ENCODE data around the gene HYAL4. TPM values are rescaled to one million over a fixed set of nuclear protein-coding genes. Genes with fewer than 3 reads are reported as not detected.
A peak's percentile ranks its signal among the peaks of the same experiment; 100 is the strongest.

The HYAL4 gene
- polyA plus RNA-seq, 1 of the 3 experiments (the other 2 are of a cell fraction) = not detected

GRCh38 chr7:123871998-123872867, 27.3 kb downstream of the HYAL4 start:
- Histone ChIP-seq H3K4me2 (no peak overlapping the region), H3K9me3 (no peaks in the 10 kb centered on the region), H3K4me1 (ENCODE audit: control insufficient read depth in 1 of 2, insufficient read depth in 2 of 2, low read depth in 1 of 2, low read length in 1 of 2) (peaks cover 0 to 14% of the 10 kb centered on the region in 2 experiments; a peak in 2 of 4 replicates), H3K9me2 (no peaks in the 10 kb centered on the region), H3K9ac (no peak overlapping the region), H3K27me3 (ENCODE audit: insufficient read depth) (no peaks in the 10 kb centered on the region; the same call in 1 of the 2 replicates), H4K20me1 (ENCODE audit: insufficient read depth) (no peaks in the 10 kb centered on the region), H3K27ac (ENCODE audit: low read depth in 2 of 2, low read length in 1 of 2) (no peak overlapping the region), H3K79me2 (ENCODE audit: insufficient read depth) (no peaks in the 10 kb centered on the region), H3K4me3 (ENCODE audit: low read depth in 2 of 2, low read length in 1 of 2) (no peak overlapping the region), H3F3A (replicated peaks; ENCODE audit: insufficient read depth) (no peaks in the 10 kb centered on the region), H3K36me3 (replicated peaks in 1 of 2; ENCODE audit: control insufficient read depth in 1 of 2, insufficient read depth in 2 of 2, low read length in 1 of 2) (no peaks in the 10 kb centered on the region), H2AFZ (ENCODE audit: low read depth) (no peak overlapping the region)
- TF ChIP-seq RAD21 (IDR thresholded peaks at IDR 0.05; ENCODE audit: low read length) (peak; percentile 93), MEF2A (IDR thresholded peaks at IDR 0.05; ENCODE audit: borderline replicate concordance, low read depth) (no peak), TCF12 (IDR thresholded peaks at IDR 0.05) (no peak), SMC3 (IDR thresholded peaks at IDR 0.05; ENCODE audit: low read depth, low read length) (peak; percentile 78), SIN3A (IDR thresholded peaks at IDR 0.05; ENCODE audit: borderline replicate concordance, low read depth, low read length) (no peak), CHD2 (IDR thresholded peaks at IDR 0.05; ENCODE audit: low read length, partially characterized antibody) (peak; percentile 11), EZH2phosphoT487 (IDR thresholded peaks at IDR 0.05; ENCODE audit: borderline replicate concordance, low read depth) (no peak), GATA2 (CRISPR knock-in tag; IDR thresholded peaks at IDR 0.05) (peak; percentile 52; the same call in 1 of the 2 replicates), CTCF (IDR thresholded peaks at IDR 0.05) (peak; percentile 58), MXI1 (IDR thresholded peaks at IDR 0.05; ENCODE audit: low read depth, low read length) (peak; percentile 45; the same call in 1 of the 2 replicates), USF1 (IDR thresholded peaks at IDR 0.05; ENCODE audit: borderline replicate concordance, low read depth) (no peak)
- peak; percentile 61 for DNase-seq
- WGBS (ENCODE audit: low lambda C conversion rate) = 21% methylated on average over 7 of the region's 7 CpGs
- POLR2A ChIA-PET = no interaction called here
- CTCF ChIA-PET = interaction anchor here (0.6 to 7.5 kb wide), 53 partner anchors 8 to 1043 kb away, joined by 3 to 127 read pairs (median 4); partner anchors contain the start of genes NDUFA5 and WASL

DNA sequence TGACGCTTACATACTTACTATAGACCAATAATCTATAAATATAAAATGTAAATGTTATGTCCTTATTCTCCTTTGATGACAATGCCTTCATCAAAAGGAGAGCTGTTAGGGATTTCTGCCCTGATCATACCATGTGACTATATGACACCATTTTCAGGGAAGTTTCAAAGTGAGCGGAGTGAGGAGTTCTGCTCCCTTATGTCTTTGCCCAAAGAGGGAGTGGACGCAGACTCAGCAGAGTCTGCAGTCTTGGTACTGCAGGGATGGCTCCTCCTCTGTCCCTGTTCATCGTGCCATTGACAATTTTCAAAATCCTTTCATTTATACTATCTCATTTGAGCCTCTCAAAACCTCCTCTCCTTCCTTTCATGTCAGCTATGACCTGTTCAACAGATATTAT, 27.9 kb downstream of the HYAL4 start:
- POLR2A ChIA-PET = no interaction called here
- DNase-seq = no peak
- Histone ChIP-seq H3K9ac (no peak overlapping the region), H3K4me2 (no peak overlapping the region), H3K36me3 (replicated peaks in 1 of 2; ENCODE audit: control insufficient read depth in 1 of 2, insufficient read depth in 2 of 2, low read length in 1 of 2) (no peaks in the 10 kb centered on the region), H3K27me3 (ENCODE audit: insufficient read depth) (no peaks in the 10 kb centered on the region; the same call in 1 of the 2 replicates), H3K4me1 (ENCODE audit: control insufficient read depth in 1 of 2, insufficient read depth in 2 of 2, low read depth in 1 of 2, low read length in 1 of 2) (peaks cover 0 to 18% of the 10 kb centered on the region in 2 experiments; a peak in 2 of 4 replicates), H3K9me2 (no peaks in the 10 kb centered on the region), H3K27ac (ENCODE audit: low read depth in 2 of 2, low read length in 1 of 2) (no peak overlapping the region), H3K4me3 (ENCODE audit: low read depth in 2 of 2, low read length in 1 of 2) (no peak overlapping the region), H3K9me3 (no peaks in the 10 kb centered on the region), H4K20me1 (ENCODE audit: insufficient read depth) (no peaks in the 10 kb centered on the region), H2AFZ (ENCODE audit: low read depth) (no peak overlapping the region), H3F3A (replicated peaks; ENCODE audit: insufficient read depth) (no peaks in the 10 kb centered on the region), H3K79me2 (ENCODE audit: insufficient read depth) (no peaks in the 10 kb centered on the region)
- CTCF ChIA-PET = interaction anchor here (0.9 to 7.5 kb wide), 35 partner anchors 9 to 1042 kb away, joined by 3 to 127 read pairs (median 5); partner anchors contain the start of gene NDUFA5
- TF ChIP-seq RCOR1 (IDR thresholded peaks at IDR 0.05; ENCODE audit: low read length) (no peak), USF1 (IDR thresholded peaks at IDR 0.05; ENCODE audit: borderline replicate concordance, low read depth) (no peak), FOXM1 (IDR thresholded peaks at IDR 0.05; ENCODE audit: low read depth) (no peak), MEF2A (IDR thresholded peaks at IDR 0.05; ENCODE audit: borderline replicate concordance, low read depth) (no peak)
- 61% methylated on average over 4 of the region's 4 CpGs for WGBS (ENCODE audit: low lambda C conversion rate)

All from SK-N-SH (cell line).